ENCODE data around the gene TEX14.

Gene TEX14

DNA sequence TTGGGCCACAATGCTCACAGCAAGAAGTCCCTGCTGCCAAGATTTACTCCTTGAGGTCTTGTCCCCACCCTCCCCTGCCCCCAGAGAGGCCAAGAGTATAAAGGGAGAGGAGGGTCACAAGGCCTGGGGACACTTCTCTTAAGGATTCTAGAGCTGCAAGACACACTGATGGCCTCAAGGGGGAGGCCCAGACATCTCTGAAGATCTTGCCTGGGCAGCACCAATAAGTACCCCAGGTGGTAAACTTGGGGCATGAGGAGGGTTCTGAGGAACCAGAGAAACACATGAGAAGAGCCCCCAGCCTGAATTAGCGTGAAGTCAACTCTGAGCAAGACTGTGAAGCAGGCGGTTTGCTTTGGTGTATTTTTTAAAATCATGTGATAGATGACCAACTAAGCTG is 150.6 kb downstream of the TEX14 start:
- no peak for DNase-seq (ENCODE audit: low read depth)
- TF ChIP-seq, protein P1, sequence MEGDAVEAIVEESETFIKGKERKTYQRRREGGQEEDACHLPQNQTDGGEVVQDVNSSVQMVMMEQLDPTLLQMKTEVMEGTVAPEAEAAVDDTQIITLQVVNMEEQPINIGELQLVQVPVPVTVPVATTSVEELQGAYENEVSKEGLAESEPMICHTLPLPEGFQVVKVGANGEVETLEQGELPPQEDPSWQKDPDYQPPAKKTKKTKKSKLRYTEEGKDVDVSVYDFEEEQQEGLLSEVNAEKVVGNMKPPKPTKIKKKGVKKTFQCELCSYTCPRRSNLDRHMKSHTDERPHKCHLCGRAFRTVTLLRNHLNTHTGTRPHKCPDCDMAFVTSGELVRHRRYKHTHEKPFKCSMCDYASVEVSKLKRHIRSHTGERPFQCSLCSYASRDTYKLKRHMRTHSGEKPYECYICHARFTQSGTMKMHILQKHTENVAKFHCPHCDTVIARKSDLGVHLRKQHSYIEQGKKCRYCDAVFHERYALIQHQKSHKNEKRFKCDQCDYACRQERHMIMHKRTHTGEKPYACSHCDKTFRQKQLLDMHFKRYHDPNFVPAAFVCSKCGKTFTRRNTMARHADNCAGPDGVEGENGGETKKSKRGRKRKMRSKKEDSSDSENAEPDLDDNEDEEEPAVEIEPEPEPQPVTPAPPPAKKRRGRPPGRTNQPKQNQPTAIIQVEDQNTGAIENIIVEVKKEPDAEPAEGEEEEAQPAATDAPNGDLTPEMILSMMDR (IDR thresholded peaks at IDR 0.05; ENCODE audit: low read depth, low read length, missing control alignments) = peak; percentile 42
- in situ Hi-C loops (cut with HindIII; ENCODE audit: low sequenced_read_pairs) = no loop called here
- no peak overlapping the region for H3K4me3 ChIP-seq (ENCODE audit: low read depth, low read length)

DNA sequence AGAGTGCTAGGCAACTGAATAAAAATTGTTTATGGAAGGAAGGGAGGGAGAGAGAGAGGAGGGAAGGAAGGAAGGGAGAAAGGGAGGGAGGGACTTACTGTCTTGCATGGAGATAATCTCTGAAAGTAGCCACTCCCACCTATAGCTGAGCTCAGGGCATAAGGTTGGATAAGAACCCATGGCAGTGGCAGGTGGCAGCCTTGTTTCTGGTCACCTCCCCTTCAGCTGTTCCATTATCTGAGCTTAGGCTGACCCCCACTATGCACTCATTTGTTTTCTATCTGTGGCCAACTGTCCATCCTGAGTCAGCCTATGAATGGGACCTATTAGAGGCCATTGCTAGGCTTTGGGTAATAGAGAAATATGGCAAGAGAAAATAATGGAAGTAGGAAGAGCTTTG is 152.1 kb downstream of the TEX14 start:
- no peak for DNase-seq (ENCODE audit: low read depth)
- in situ Hi-C loops (cut with HindIII; ENCODE audit: low sequenced_read_pairs) = no loop called here
- H3K4me3 ChIP-seq (ENCODE audit: low read depth, low read length) = no peak overlapping the region
- TF ChIP-seq, protein P1 (IDR thresholded peaks at IDR 0.05; ENCODE audit: low read depth, low read length, missing control alignments) = no peak

DNA sequence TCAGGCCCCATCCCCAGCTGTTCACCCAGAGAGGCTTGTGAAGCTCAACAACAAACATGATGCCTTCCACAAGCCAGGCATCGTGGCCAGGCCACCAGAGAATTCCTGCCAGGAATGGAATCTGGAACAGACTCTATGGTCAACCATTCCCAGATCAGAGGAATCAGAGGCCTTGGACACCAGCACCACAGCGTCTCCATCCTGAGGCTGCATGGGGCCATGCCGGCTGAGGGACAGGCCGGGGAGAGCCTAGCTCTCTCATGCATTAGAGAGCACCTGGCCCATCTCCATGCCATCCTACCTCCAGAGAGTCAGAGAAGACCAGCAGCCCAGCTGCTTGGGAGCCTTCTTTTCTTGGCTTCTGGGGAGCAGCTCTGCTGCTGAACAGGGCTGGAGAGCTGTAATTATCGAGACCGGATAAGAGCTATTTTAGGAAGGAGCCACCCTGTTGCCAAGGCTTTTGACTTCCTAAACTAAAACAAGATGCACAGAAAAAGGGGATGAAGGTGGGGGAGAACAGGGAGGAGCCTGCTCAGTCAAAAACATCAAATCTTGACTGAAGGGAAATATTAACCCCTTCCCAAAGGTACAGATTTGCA is 152.9 kb downstream of the TEX14 start:
- DNase-seq (ENCODE audit: low read depth) = no peak
- H3K4me3 ChIP-seq (ENCODE audit: low read depth, low read length) = no peak overlapping the region
- TF ChIP-seq, protein P1 (IDR thresholded peaks at IDR 0.05; ENCODE audit: low read depth, low read length, missing control alignments) = no peak
- in situ Hi-C loops (cut with HindIII; ENCODE audit: low sequenced_read_pairs) = no loop called here

DNA sequence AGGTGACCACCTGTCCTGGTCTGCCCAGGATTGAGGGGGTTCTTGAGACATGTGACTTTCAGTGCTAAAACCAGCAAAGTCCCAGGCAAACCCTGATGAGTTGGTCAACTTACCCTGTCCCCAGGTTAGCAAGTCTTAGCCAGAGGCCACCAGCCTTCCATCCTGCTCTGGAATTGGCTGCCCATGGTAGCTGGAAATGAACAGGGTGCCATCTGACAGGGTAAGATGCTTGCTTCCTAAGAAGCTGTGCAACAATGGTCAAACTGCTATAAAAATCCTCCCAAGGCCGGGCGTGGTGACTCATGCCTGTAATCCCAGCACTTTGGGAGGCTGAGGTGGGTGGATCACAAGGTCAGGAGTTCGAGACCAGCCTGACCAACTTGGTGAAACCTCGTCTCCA is 154.6 kb downstream of the TEX14 start:
- DNase-seq (ENCODE audit: low read depth) = no peak
- TF ChIP-seq, protein P1 (IDR thresholded peaks at IDR 0.05; ENCODE audit: low read depth, low read length, missing control alignments) = no peak
- H3K4me3 ChIP-seq (ENCODE audit: low read depth, low read length) = no peak overlapping the region
- in situ Hi-C loops (cut with HindIII; ENCODE audit: low sequenced_read_pairs) = no loop called here

DNA sequence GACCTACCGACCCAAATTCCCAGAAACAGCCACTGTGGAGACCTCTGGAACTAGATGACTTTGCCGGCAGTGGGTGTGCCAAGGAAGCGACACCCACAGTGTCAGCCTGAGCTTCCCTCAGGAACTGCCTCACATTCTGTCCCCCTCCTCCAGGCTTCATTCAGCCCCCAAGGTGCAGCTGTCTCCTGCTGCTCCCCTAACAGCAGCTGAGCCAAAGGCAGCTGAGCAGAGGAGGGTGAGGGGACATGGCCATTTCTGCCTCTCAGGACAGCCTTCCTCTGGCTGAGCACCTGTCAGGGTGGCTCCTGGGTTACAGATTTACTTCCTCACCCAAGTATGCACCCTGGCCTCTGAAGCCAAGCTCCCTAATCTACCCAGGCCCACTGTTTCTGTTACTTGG is 155.3 kb downstream of the TEX14 start:
- in situ Hi-C loops (cut with HindIII; ENCODE audit: low sequenced_read_pairs) = no loop called here
- no peak for DNase-seq (ENCODE audit: low read depth)
- TF ChIP-seq, protein P1 (IDR thresholded peaks at IDR 0.05; ENCODE audit: low read depth, low read length, missing control alignments) = no peak
- no peak overlapping the region for H3K4me3 ChIP-seq (ENCODE audit: low read depth, low read length)

DNA sequence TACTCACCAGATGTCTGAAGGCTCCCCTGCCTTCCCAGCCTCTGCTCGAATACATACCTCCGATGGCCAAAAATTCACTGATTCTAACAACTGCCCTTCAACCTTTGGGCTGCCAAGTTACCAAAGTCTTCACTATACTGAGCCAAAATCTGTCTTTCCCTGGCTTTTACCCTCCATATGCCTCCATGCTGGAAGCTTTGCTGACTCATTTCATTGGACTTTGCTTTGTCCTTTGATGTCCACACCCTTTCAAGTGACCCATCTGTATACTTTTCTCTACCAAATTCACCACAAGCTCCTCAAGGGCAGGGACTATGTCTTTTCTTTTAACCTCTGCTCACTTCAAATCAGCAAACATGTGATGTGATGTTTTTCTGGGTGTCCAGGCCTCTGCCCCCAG is 156.4 kb downstream of the TEX14 start:
- in situ Hi-C loops (cut with HindIII; ENCODE audit: low sequenced_read_pairs) = no loop called here

More for the DNA sequence above, 156.4 kb downstream of the TEX14 start:
- TF ChIP-seq, protein P1 (IDR thresholded peaks at IDR 0.05; ENCODE audit: low read depth, low read length, missing control alignments) = no peak
- no peak for DNase-seq (ENCODE audit: low read depth)
- no peak overlapping the region for H3K4me3 ChIP-seq (ENCODE audit: low read depth, low read length)
